ENCODE measurements around the gene FRZB. TPM values are rescaled to one million over a fixed set of nuclear protein-coding genes. Genes with fewer than 3 reads are reported as not detected.

Gene FRZB
- total RNA-seq, 1 experiment from 2014 or later: 1.9 TPM

DNA sequence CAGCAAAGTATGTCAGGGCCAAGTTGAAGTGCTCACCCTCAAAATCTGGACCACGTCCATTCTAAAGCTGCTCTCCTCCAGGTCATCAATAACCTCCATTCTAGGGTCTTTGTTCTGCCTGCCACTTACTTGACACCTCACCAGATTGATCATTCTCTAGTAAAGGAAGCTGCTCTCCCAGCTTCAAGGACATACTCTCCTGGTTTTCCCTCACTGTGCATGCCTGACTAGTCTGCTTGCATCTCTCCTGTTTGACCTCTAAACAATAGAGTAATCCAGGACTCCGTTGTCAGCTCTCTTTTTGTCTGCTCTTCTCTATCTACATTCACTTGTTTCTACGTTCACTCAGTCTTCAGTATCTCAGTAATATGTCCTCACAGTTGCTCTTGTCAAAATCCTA is 59.1 kb downstream of the FRZB start:
- no peaks in the 10 kb centered on the region for H3K36me3 Mint-ChIP-seq
- DNase-seq (ENCODE audit: low spot score) (no peak), ATAC-seq (no peak)
- TF ChIP-seq, protein P1, sequence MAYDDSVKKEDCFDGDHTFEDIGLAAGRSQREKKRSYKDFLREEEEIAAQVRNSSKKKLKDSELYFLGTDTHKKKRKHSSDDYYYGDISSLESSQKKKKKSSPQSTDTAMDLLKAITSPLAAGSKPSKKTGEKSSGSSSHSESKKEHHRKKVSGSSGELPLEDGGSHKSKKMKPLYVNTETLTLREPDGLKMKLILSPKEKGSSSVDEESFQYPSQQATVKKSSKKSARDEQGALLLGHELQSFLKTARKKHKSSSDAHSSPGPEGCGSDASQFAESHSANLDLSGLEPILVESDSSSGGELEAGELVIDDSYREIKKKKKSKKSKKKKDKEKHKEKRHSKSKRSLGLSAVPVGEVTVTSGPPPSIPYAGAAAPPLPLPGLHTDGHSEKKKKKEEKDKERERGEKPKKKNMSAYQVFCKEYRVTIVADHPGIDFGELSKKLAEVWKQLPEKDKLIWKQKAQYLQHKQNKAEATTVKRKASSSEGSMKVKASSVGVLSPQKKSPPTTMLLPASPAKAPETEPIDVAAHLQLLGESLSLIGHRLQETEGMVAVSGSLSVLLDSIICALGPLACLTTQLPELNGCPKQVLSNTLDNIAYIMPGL (CRISPR knock-in tag; IDR thresholded peaks at IDR 0.05): no peak
- no peak for TF ChIP-seq NFYB (CRISPR knock-in tag; conservative IDR thresholded peaks at IDR 0.05; ENCODE audit: low read depth)
- TF ChIP-seq, protein P2, sequence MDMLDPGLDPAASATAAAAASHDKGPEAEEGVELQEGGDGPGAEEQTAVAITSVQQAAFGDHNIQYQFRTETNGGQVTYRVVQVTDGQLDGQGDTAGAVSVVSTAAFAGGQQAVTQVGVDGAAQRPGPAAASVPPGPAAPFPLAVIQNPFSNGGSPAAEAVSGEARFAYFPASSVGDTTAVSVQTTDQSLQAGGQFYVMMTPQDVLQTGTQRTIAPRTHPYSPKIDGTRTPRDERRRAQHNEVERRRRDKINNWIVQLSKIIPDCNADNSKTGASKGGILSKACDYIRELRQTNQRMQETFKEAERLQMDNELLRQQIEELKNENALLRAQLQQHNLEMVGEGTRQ (CRISPR knock-in tag; IDR thresholded peaks at IDR 0.05): no peak
- no peak for TF ChIP-seq CREM (CRISPR knock-in tag; IDR thresholded peaks at IDR 0.05)
- peaks cover 2% of the 10 kb centered on the region for H3K27me3 Mint-ChIP-seq (ENCODE audit: low read depth)
- H3K27ac Mint-ChIP-seq: no peak overlapping the region
- no peak overlapping the region for H3K4me3 Mint-ChIP-seq
- peaks cover 9% of the 10 kb centered on the region for H3K4me1 Mint-ChIP-seq
- H3K9me3 Mint-ChIP-seq: no peaks in the 10 kb centered on the region
- ChIA-PET POLR2A (interaction anchor here (1.1 kb wide), 1 partner anchor 12 kb away, joined by 4 read pairs; no protein-coding TSS in a partner anchor), CTCF (interaction anchor here (0.8 to 1.6 kb wide), 3 partner anchors 12 to 40 kb away, joined by 3 read pairs; no protein-coding TSS in a partner anchor)

DNA sequence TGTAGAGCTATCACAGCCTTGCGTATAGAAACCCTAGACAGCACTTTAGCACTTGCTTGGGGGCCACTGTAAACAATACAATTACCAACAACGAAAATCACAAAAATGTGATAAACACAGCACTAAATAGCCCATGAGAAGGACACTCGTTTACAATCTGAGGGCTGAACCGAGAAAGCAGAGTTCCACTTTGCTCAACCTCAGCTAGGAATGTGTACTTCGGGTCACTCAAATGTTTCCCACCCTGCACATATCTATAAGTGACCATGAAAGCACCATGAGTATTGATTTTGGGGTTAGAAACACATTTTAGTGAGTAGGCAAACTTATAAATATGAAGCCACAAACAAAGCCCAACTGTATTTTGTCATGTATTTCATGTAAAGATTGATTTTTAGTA is 62.3 kb downstream of the FRZB start:
- Mint-ChIP-seq H3K36me3 (no peaks in the 10 kb centered on the region), H3K9me3 (no peaks in the 10 kb centered on the region), H3K4me3 (no peak overlapping the region), H3K4me1 (peaks cover 10% of the 10 kb centered on the region), H3K27ac (no peak overlapping the region), H3K27me3 (ENCODE audit: low read depth) (no peaks in the 10 kb centered on the region)
- ATAC-seq (no peak), DNase-seq (ENCODE audit: low spot score) (no peak)
- TF ChIP-seq ESRRA (CRISPR knock-in tag; IDR thresholded peaks at IDR 0.05; ENCODE audit: borderline replicate concordance): no peak
- CTCF ChIA-PET: interaction anchor here (1.3 kb wide), 1 partner anchor 176 kb away, joined by 3 read pairs; no protein-coding TSS in a partner anchor
- POLR2A ChIA-PET: no interaction called here

DNA sequence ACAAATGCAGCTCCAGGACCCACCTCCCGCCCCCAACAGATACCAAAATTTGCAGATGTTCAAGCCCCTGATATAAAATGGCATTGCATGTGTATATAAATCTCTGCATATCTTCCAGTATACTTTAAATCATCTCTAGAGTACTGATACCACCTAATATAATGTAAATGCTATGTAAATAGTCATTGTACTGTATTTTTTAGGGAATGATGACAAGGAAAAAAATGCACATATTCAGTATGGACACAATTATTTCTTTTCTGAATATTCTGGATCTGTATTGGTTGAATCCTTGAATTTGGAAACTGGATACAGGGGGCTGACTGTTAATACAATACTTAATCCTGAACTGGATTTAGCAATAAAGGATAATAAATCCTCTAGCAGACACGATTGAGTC is 67.7 kb downstream of the FRZB start:
- no peak for ATAC-seq
- H3K27me3 Mint-ChIP-seq (ENCODE audit: low read depth): no peaks in the 10 kb centered on the region
- no peak overlapping the region for H3K27ac Mint-ChIP-seq

More for the DNA sequence above, 67.7 kb downstream of the FRZB start:
- ChIA-PET POLR2A (no interaction called here), CTCF (no interaction called here)
- no peak for DNase-seq (ENCODE audit: low spot score)
- Mint-ChIP-seq H3K9me3 (no peaks in the 10 kb centered on the region), H3K4me3 (no peak overlapping the region), H3K36me3 (no peaks in the 10 kb centered on the region), H3K4me1 (peaks cover 14% of the 10 kb centered on the region)
- TF ChIP-seq ZBTB21 (CRISPR knock-in tag; IDR thresholded peaks at IDR 0.05; ENCODE audit: borderline replicate concordance) (no peak), MYBL2 (CRISPR knock-in tag; IDR thresholded peaks at IDR 0.05) (no peak), MXD4 (CRISPR knock-in tag; IDR thresholded peaks at IDR 0.05; ENCODE audit: borderline replicate concordance) (no peak), CREB1 (CRISPR knock-in tag; IDR thresholded peaks at IDR 0.05) (no peak), RELA (CRISPR knock-in tag; IDR thresholded peaks at IDR 0.05; ENCODE audit: borderline replicate concordance) (no peak), FOXP1 (CRISPR knock-in tag; IDR thresholded peaks at IDR 0.05; ENCODE audit: borderline replicate concordance) (no peak), IRF2 (CRISPR knock-in tag; IDR thresholded peaks at IDR 0.05; ENCODE audit: borderline replicate concordance, low read depth) (no peak), SOX15 (CRISPR knock-in tag; IDR thresholded peaks at IDR 0.05) (no peak), TEAD4 (CRISPR knock-in tag; IDR thresholded peaks at IDR 0.05) (no peak), PRRX2 (CRISPR knock-in tag; IDR thresholded peaks at IDR 0.05) (no peak), TP53 (CRISPR knock-in tag; IDR thresholded peaks at IDR 0.05) (no peak)
- TF ChIP-seq, protein P3, sequence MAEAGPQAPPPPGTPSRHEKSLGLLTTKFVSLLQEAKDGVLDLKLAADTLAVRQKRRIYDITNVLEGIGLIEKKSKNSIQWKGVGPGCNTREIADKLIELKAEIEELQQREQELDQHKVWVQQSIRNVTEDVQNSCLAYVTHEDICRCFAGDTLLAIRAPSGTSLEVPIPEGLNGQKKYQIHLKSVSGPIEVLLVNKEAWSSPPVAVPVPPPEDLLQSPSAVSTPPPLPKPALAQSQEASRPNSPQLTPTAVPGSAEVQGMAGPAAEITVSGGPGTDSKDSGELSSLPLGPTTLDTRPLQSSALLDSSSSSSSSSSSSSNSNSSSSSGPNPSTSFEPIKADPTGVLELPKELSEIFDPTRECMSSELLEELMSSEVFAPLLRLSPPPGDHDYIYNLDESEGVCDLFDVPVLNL (CRISPR knock-in tag; IDR thresholded peaks at IDR 0.05; ENCODE audit: borderline replicate concordance, low read depth): no peak
- TF ChIP-seq, protein P4, sequence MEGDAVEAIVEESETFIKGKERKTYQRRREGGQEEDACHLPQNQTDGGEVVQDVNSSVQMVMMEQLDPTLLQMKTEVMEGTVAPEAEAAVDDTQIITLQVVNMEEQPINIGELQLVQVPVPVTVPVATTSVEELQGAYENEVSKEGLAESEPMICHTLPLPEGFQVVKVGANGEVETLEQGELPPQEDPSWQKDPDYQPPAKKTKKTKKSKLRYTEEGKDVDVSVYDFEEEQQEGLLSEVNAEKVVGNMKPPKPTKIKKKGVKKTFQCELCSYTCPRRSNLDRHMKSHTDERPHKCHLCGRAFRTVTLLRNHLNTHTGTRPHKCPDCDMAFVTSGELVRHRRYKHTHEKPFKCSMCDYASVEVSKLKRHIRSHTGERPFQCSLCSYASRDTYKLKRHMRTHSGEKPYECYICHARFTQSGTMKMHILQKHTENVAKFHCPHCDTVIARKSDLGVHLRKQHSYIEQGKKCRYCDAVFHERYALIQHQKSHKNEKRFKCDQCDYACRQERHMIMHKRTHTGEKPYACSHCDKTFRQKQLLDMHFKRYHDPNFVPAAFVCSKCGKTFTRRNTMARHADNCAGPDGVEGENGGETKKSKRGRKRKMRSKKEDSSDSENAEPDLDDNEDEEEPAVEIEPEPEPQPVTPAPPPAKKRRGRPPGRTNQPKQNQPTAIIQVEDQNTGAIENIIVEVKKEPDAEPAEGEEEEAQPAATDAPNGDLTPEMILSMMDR (IDR thresholded peaks at IDR 0.05): no peak
- TF ChIP-seq, protein P5, sequence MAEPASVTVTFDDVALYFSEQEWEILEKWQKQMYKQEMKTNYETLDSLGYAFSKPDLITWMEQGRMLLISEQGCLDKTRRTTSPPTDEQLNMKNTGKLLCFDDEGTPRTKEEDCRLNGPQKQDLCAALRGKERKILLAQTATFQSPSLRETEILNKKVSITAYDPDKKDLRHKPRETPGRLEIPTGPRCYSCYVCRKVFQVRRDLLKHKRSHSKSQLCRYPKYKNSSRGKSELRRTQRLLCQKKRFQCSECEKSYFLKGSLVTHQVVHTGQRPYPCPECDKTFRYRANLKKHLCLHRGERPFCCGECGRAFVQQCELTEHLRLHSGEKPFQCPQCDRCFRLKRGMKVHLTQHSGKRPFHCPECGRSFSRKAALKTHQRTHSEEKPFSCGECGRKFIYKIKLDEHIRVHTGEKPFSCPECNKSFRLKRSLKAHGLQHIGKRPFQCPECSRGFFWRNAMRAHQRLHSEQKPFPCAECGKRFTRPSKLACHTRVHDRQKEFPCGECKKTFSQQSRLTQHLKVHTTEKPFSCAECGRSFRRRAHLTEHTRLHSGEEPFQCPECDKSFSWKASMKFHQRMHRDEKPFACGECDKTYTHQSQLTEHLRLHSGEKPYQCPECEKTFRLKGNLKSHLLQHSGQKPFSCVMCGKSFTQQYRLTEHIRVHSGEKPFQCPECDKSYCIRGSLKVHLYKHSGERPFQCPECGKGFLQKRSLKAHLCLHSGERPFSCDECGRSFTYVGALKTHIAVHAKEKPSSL (CRISPR knock-in tag; conservative IDR thresholded peaks at IDR 0.05): no peak
- TF ChIP-seq, protein P6, sequence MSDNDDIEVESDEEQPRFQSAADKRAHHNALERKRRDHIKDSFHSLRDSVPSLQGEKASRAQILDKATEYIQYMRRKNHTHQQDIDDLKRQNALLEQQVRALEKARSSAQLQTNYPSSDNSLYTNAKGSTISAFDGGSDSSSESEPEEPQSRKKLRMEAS (CRISPR knock-in tag; IDR thresholded peaks at IDR 0.05): no peak
- TF ChIP-seq, protein P7, sequence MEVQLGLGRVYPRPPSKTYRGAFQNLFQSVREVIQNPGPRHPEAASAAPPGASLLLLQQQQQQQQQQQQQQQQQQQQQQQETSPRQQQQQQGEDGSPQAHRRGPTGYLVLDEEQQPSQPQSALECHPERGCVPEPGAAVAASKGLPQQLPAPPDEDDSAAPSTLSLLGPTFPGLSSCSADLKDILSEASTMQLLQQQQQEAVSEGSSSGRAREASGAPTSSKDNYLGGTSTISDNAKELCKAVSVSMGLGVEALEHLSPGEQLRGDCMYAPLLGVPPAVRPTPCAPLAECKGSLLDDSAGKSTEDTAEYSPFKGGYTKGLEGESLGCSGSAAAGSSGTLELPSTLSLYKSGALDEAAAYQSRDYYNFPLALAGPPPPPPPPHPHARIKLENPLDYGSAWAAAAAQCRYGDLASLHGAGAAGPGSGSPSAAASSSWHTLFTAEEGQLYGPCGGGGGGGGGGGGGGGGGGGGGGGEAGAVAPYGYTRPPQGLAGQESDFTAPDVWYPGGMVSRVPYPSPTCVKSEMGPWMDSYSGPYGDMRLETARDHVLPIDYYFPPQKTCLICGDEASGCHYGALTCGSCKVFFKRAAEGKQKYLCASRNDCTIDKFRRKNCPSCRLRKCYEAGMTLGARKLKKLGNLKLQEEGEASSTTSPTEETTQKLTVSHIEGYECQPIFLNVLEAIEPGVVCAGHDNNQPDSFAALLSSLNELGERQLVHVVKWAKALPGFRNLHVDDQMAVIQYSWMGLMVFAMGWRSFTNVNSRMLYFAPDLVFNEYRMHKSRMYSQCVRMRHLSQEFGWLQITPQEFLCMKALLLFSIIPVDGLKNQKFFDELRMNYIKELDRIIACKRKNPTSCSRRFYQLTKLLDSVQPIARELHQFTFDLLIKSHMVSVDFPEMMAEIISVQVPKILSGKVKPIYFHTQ (CRISPR knock-in tag; IDR thresholded peaks at IDR 0.05): no peak
